H1 (cell line): ENCODE results near the gene LARP1. TPM values are rescaled to one million over a fixed set of nuclear protein-coding genes. Genes with fewer than 3 reads are reported as not detected.
"Not testable (repeated sequence)": the region's sequence is repeated elsewhere in the genome, so short reads cannot be mapped to it uniquely, and the experiment has no call there.

Experiments used
- CTCF ChIA-PET: fragments of 300-600 bp; sonication (Branson Sonifier 250); formaldehyde crosslinking; loops from one replicate; lab custom pipeline; 2021; ENCODE audit not compliant: partially characterized antibody; lab: Charles Lee
- POLR2A ChIA-PET: fragments of 300-600 bp; sonication (Branson Sonifier 250); formaldehyde crosslinking; loops from one replicate; lab custom pipeline; 2021; ENCODE audit warnings: inconsistent platforms; ENCODE audit not compliant: partially characterized antibody; lab: Charles Lee
- DNase-seq, 2 experiments: peaks; one replicate each; pipeline versions ENCODE4 v3.0.0 to v3.0.0-alpha.2; 2010 to 2022; ENCODE audit warnings: low spot score in 2 of 2, low read depth in 1 of 2, mixed read lengths in 1 of 2
- FAIRE-seq: peaks from 2 replicates; lab custom pipeline; 2011; peaks lifted over from hg19 to GRCh38; lab: Jason Lieb, UNC
- H2AFZ ChIP-seq: 2 replicates; pipeline ENCODE4 v1.8.1; 2012; ENCODE audit warnings: low read length, inconsistent platforms
- H2AK5ac ChIP-seq: 2 replicates; pipeline ENCODE4 v1.6.1; 2013; ENCODE audit warnings: low read depth, low read length
- H2BK120ac ChIP-seq: replicated peaks from 2 replicates; pipeline ENCODE3; 2013; ENCODE audit warnings: low read depth, low read length, inconsistent platforms
- H2BK12ac ChIP-seq: 2 replicates; pipeline ENCODE4 v1.6.1; 2013; ENCODE audit warnings: low read depth, low read length
- H2BK15ac ChIP-seq: 2 replicates; pipeline ENCODE4 v1.6.1; 2013; ENCODE audit warnings: low read length
- H2BK20ac ChIP-seq: 2 replicates; pipeline ENCODE4 v1.6.1; 2013; ENCODE audit warnings: low read length
- H2BK5ac ChIP-seq: 2 replicates; pipeline ENCODE4 v1.6.1; 2013; ENCODE audit warnings: low read depth, low read length
- H3K14ac ChIP-seq: 2 replicates; pipeline ENCODE4 v1.6.1; 2013; ENCODE audit warnings: inconsistent platforms; ENCODE audit not compliant: insufficient read length
- H3K18ac ChIP-seq: 2 replicates; pipeline ENCODE4 v1.6.1; 2013; ENCODE audit warnings: low read length; ENCODE audit errors: extremely low read depth
- H3K23ac ChIP-seq: 2 replicates; pipeline ENCODE4 v1.6.1; 2013; ENCODE audit warnings: inconsistent platforms; ENCODE audit not compliant: insufficient read length
- H3K23me2 ChIP-seq: 2 replicates; pipeline ENCODE4 v1.6.1; 2013; ENCODE audit warnings: low read depth, low read length
- H3K27ac ChIP-seq: 2 replicates; pipeline ENCODE4 v1.6.1; 2011; ENCODE audit warnings: low read depth, low read length, inconsistent platforms
- H3K27me3 ChIP-seq, 4 experiments: replicated peaks in 1 of 4; 1 replicate in 1 of 4; 2 replicates in 3 of 4; pipeline versions ENCODE4 v1.6.1 to v1.8.1; 2011 to 2013; ENCODE audit warnings: low read length in 3 of 4, mild to moderate bottlenecking in 3 of 4, inconsistent platforms in 2 of 4, mixed read lengths in 2 of 4, moderate library complexity in 1 of 4; ENCODE audit not compliant: control insufficient read depth in 3 of 4, insufficient read depth in 3 of 4; ENCODE audit errors: extremely low read depth in 1 of 4
- H3K36me3 ChIP-seq, 4 experiments: 2 replicates each; pipeline versions ENCODE4 v1.6.1 to v1.8.1; 2011 to 2013; ENCODE audit warnings: mild to moderate bottlenecking in 4 of 4, low read length in 3 of 4, moderate library complexity in 2 of 4, control low read depth in 1 of 4, inconsistent platforms in 1 of 4; ENCODE audit not compliant: insufficient read depth in 4 of 4, control insufficient read depth in 2 of 4
- H3K4ac ChIP-seq: replicated peaks from 2 replicates; pipeline ENCODE3; 2013; ENCODE audit warnings: low read length, low read depth, mixed read lengths, inconsistent platforms; ENCODE audit not compliant: insufficient read length
- H3K4me1 ChIP-seq, 4 experiments: replicated peaks in 1 of 4; 1 replicate in 1 of 4; 2 replicates in 3 of 4; pipeline versions ENCODE4 v1.6.1 to v1.8.1; 2011 to 2013; ENCODE audit warnings: low read length in 3 of 4, inconsistent platforms in 2 of 4, mixed read lengths in 1 of 4; ENCODE audit not compliant: insufficient read depth in 4 of 4, control insufficient read depth in 3 of 4
- H3K4me2 ChIP-seq, 2 experiments: 2 replicates each; pipeline versions ENCODE4 v1.6.1 to v1.8.1; 2011 to 2013; ENCODE audit warnings: low read depth in 2 of 2, low read length in 2 of 2, control low read depth in 1 of 2, inconsistent platforms in 1 of 2, mild to moderate bottlenecking in 1 of 2; ENCODE audit not compliant: insufficient read depth in 1 of 2
- H3K4me3 ChIP-seq, 4 experiments: fragments of 200-600, 300-600 bp in 1 of 4; sonication (generic), shearing (Covaris generic), sonication (Bioruptor Twin) in 1 of 4; 2 replicates each; pipeline versions ENCODE4 v1.5.1 to v1.8.1; 2011 to 2016; ENCODE audit warnings: low read length in 4 of 4, low read depth in 3 of 4, control low read depth in 2 of 4, inconsistent platforms in 2 of 4, mild to moderate bottlenecking in 2 of 4, mixed read lengths in 1 of 4, moderate library complexity in 1 of 4; ENCODE audit not compliant: insufficient read depth in 2 of 4; ENCODE audit errors: extremely low read depth in 1 of 4
- H3K56ac ChIP-seq: replicated peaks from 2 replicates; pipeline ENCODE3; 2013; ENCODE audit warnings: low read depth, mild to moderate bottlenecking, mixed read lengths, low read length, inconsistent platforms; ENCODE audit not compliant: insufficient read length
- H3K79me1 ChIP-seq: 2 replicates; pipeline ENCODE4 v1.6.1; 2013; ENCODE audit warnings: low read depth, low read length, control low read depth
- H3K79me2 ChIP-seq, 2 experiments: 2 replicates each; pipeline versions ENCODE4 v1.6.1 to v1.8.1; 2012 to 2013; ENCODE audit warnings: low read length in 2 of 2, mild to moderate bottlenecking in 2 of 2, inconsistent platforms in 1 of 2; ENCODE audit not compliant: insufficient read depth in 2 of 2, control insufficient read depth in 1 of 2
- H3K9ac ChIP-seq, 4 experiments: replicated peaks in 1 of 4; 1 replicate in 1 of 4; 2 replicates in 3 of 4; pipeline versions ENCODE4 v1.6.1 to v1.8.1; 2011 to 2013; ENCODE audit warnings: low read depth in 3 of 4, low read length in 3 of 4, control low read depth in 2 of 4, mild to moderate bottlenecking in 2 of 4, moderate library complexity in 2 of 4, inconsistent platforms in 1 of 4; ENCODE audit errors: extremely low read depth in 1 of 4
- H3K9me3 ChIP-seq, 2 experiments: 2 replicates each; pipeline versions ENCODE4 v1.6.1 to v1.8.1; 2012 to 2013; ENCODE audit warnings: mild to moderate bottlenecking in 2 of 2, moderate library complexity in 2 of 2, control low read depth in 1 of 2, inconsistent platforms in 1 of 2, low read depth in 1 of 2, low read length in 1 of 2, mixed read lengths in 1 of 2; ENCODE audit not compliant: insufficient read depth in 2 of 2
- H4K20me1 ChIP-seq, 2 experiments: replicated peaks in 1 of 2; 2 replicates each; pipeline versions ENCODE3 to v1.8.1; 2011 to 2013; ENCODE audit warnings: inconsistent platforms in 2 of 2, low read length in 2 of 2, mild to moderate bottlenecking in 1 of 2; ENCODE audit not compliant: insufficient read depth in 2 of 2, control insufficient read depth in 1 of 2
- H4K5ac ChIP-seq: 2 replicates; pipeline ENCODE4 v1.6.1; 2013; ENCODE audit warnings: low read length, low read depth, mixed read lengths, inconsistent platforms; ENCODE audit not compliant: insufficient read length
- H4K8ac ChIP-seq: 2 replicates; pipeline ENCODE4 v1.8.0; 2013; ENCODE audit warnings: mild to moderate bottlenecking, moderate library complexity, low read length, inconsistent platforms; ENCODE audit not compliant: insufficient read depth; ENCODE audit errors: extremely low read depth
- H4K91ac ChIP-seq: replicated peaks from 2 replicates; pipeline ENCODE3; 2013; ENCODE audit warnings: low read length, mixed read lengths, inconsistent platforms; ENCODE audit not compliant: insufficient read length
- BACH1 ChIP-seq: IDR thresholded peaks from 2 replicates; pipeline ENCODE4 v1.6.1; 2012; ENCODE audit warnings: low read length, improper control_type of control experiment
- CTBP2 ChIP-seq: IDR thresholded peaks from 2 replicates; pipeline ENCODE4 v1.7.0; 2011; ENCODE audit warnings: borderline replicate concordance, mild to moderate bottlenecking, moderate library complexity, mixed read lengths, low read length; ENCODE audit not compliant: insufficient read depth, insufficient read length
- FOSL1 ChIP-seq: IDR thresholded peaks from 2 replicates; pipeline ENCODE4 v1.6.1; 2011; ENCODE audit warnings: mild to moderate bottlenecking, low read depth, low read length, moderate library complexity; ENCODE audit not compliant: insufficient read depth
- HDAC6 ChIP-seq: IDR thresholded peaks from one replicate; pipeline ENCODE4 v1.7.1; 2012; ENCODE audit warnings: low read depth, mild to moderate bottlenecking, inconsistent platforms, low read length, moderate library complexity
- SAP30 ChIP-seq: fragments of 300-600 bp; sonication (generic); IDR thresholded peaks from 2 replicates; pipeline ENCODE4 v1.7.1; 2012; ENCODE audit warnings: low read length, moderate library complexity, mild to moderate bottlenecking, inconsistent platforms; ENCODE audit not compliant: insufficient read depth, insufficient replicate concordance
- WGBS, 2 experiments: shearing (Covaris generic) in 1 of 2; methylation state at CpG; one replicate each; pipeline versions ENCODE4 v1.1.6 to v1.1.7; 2013 to 2015; ENCODE audit warnings: low lambda C conversion rate in 2 of 2, mixed read lengths in 2 of 2, inconsistent platforms in 1 of 2, low coverage in 1 of 2, missing lambda C conversion rate in 1 of 2; ENCODE audit not compliant: insufficient replicate concordance in 2 of 2, insufficient coverage in 1 of 2, insufficient read length in 1 of 2; ENCODE audit errors: extremely low coverage in 1 of 2, missing lambda C conversion rate in 1 of 2; 5-methylcytosine and 5-hydroxymethylcytosine counted together
- polyA plus RNA-seq, 7 experiments: library from polyadenylated mRNA; depleted of rRNA in 3 of 7; stranded (reverse) in 5 of 7; unstranded in 2 of 7; fragments of >200 nt in 5 of 7; fragments of 200-250 nt in 2 of 7; gene quantifications; 1 replicate in 5 of 7; 2 replicates in 1 of 7; 4 replicates in 1 of 7; pipeline versions ENCODE4 v1.2.1 to v1.2.3, GENCODE V29; 2011 to 2013; ENCODE audit warnings: missing spikeins in 2 of 7, mixed read lengths in 2 of 7
- total RNA-seq: library from RNA; stranded (reverse); fragmentation: NEBNext Ultra II Directional; extraction: Animal tissue kit (Norgen Biotek cat#: 25700); gene quantifications from 2 replicates; pipeline ENCODE4 v1.2.1, GENCODE V29; 2021

LARP1 gene
- total and polyA plus RNA-seq, 2 of the 8 experiments (the other 6 are each of a cell fraction or from before 2014, with no cell fraction given) = 106 to 422 TPM

- TF ChIP-seq HDAC6 (no peak), CTBP2 (no peak), FOSL1 (no peak), BACH1 (no peak), SAP30 (no peak)
Observed at GRCh38 chr5:154834053-154834452, 78.9 kb downstream of the LARP1 start (continued).

- H2BK12ac ChIP-seq, H2BK120ac ChIP-seq, H3K79me1 ChIP-seq, H3K23ac ChIP-seq, H2BK5ac ChIP-seq, H3K4me1 ChIP-seq, H2BK15ac ChIP-seq, H4K20me1 ChIP-seq, H2AFZ ChIP-seq, H3K27ac ChIP-seq, DNase-seq, H4K8ac ChIP-seq, H3K4me2 ChIP-seq, H4K5ac ChIP-seq, H3K56ac ChIP-seq, H3K23me2 ChIP-seq, H3K18ac ChIP-seq, H4K91ac ChIP-seq, FAIRE-seq, H3K27me3 ChIP-seq, H3K79me2 ChIP-seq, H3K14ac ChIP-seq, H2AK5ac ChIP-seq, H3K4ac ChIP-seq, H3K4me3 ChIP-seq, H3K36me3 ChIP-seq, H3K9me3 ChIP-seq, H2BK20ac ChIP-seq, H3K9ac ChIP-seq: not testable (repeated sequence)
- 96% methylated on average over 9 of the region's 9 CpGs; no CpG with 5 or more reads in 1 of the 2 experiments for WGBS, 2 experiments
- CTCF ChIA-PET = interaction anchor here (0.7 to 2.2 kb wide), 4 partner anchors 11 to 196 kb away, joined by 3 to 7 read pairs (median 4); no protein-coding TSS in a partner anchor
- POLR2A ChIA-PET = interaction anchor here (1.3 to 3.3 kb wide), 5 partner anchors 9 to 23 kb away, joined by 3 to 10 read pairs (median 4); partner anchors contain the start of genes CNOT8 and FAXDC2
Observed at GRCh38 chr5:154835701-154836052, 80.5 kb downstream of the LARP1 start.
